22Rv1 (cell line): ENCODE data around the gene ZNF689.
"Not testable (repeated sequence)": the region's sequence is repeated elsewhere in the genome, so short reads cannot be mapped to it uniquely, and the experiment has no call there.

ENCODE experiments used
- H3K27ac ChIP-seq: fragments of 450-650 bp; 2 replicates; pipeline ENCODE4 v1.5.1; 2017
- ZFX ChIP-seq: fragments of 450-650 bp; IDR thresholded peaks from 2 replicates; pipeline ENCODE4 v1.6.1; 2017; ENCODE audit warnings: antibody characterized with exemption, borderline replicate concordance
- TF ChIP-seq, protein P1 (sequence below): fragments of 450-650 bp; IDR thresholded peaks from 2 replicates; pipeline ENCODE4 v1.5.1; 2017; ENCODE audit warnings: mild to moderate bottlenecking

Gene ZNF689

DNA sequence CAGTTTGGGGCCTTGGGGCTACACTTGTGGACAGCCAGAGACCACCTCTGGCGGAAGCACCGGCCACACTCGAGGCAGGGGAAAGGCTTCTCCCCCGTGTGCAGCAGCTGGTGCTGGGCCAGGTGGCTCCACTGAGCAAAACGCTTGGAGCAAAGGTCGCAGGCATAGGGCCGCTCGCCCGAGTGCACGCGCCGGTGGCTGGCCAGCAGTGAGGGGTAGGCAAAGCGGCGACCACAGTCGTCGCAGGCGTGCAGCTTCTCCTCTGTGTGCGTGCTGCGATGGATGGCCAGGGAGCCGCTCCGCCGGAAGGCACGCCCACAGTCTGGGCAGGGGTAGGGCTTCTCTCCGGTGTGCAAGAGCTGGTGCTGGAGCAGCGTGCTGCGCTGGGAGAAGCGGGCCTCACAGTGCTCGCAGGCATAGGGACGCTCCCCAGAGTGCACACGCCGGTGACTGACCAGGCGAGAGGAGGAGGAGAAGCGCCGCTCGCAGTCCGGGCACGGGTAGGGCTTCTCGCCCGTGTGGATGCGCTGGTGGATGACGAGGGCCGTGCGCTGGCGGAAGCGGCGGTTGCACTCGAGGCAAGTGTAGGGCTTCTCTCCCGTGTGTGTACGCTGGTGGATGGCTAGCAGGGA is 5.8 kb downstream of the ZNF689 start:
- TF ChIP-seq, protein P1, sequence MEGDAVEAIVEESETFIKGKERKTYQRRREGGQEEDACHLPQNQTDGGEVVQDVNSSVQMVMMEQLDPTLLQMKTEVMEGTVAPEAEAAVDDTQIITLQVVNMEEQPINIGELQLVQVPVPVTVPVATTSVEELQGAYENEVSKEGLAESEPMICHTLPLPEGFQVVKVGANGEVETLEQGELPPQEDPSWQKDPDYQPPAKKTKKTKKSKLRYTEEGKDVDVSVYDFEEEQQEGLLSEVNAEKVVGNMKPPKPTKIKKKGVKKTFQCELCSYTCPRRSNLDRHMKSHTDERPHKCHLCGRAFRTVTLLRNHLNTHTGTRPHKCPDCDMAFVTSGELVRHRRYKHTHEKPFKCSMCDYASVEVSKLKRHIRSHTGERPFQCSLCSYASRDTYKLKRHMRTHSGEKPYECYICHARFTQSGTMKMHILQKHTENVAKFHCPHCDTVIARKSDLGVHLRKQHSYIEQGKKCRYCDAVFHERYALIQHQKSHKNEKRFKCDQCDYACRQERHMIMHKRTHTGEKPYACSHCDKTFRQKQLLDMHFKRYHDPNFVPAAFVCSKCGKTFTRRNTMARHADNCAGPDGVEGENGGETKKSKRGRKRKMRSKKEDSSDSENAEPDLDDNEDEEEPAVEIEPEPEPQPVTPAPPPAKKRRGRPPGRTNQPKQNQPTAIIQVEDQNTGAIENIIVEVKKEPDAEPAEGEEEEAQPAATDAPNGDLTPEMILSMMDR = no peak
- no peak for TF ChIP-seq ZFX

DNA sequence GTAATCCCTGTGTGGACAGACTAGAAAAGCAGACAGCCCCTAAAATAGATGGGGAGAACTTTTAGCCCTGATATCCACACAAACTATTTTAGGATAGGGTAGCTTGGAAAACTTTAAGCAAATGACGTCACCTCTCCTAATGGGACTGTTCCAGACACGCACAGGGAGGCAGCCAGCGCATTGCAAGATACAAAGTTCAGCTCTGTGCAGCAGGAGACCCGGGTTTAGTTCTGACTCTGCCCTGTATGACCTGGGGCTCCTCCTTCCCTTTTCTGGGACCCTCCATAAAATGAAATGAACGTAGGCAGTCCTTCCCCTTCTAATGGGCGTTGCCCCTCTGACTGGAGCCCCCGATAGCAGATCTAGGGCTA is 6.3 kb downstream of the ZNF689 start:
- no peak overlapping the region for H3K27ac ChIP-seq
- TF ChIP-seq ZFX = no peak
- TF ChIP-seq, protein P1 = no peak

More for the DNA sequence above, 5.8 kb downstream of the ZNF689 start:
- H3K27ac ChIP-seq = no peak overlapping the region

DNA sequence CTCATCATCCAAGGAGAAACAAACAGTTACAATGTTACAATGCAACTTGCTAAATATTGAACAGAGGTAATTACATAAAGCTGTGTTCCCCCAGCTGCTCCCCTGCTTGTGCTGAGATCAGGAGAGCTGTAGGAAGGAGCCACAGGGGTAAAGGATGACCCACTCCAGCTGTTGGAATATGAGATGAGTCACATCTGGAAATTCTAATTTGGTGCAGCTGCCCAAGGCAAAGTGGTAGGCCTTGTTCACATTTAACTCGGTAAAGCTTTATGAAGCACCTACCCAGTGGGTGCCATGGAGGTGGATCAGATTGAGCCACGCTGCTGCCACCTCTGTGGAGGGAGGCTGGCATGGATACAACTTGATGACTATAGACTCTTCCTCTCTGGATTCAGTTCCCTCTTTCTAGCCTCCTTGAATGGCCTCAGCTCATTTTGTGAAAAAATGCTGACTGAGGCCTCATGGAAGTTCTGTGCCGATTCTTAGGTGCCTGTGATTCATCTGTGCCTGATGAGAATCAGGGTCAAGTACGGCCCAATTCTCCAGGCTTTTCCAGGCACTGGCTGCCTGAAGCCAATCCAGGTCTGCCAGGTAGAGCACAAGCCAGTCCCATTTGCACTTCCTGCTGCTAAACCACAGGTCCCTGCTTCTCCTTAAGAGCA is 7.4 kb downstream of the ZNF689 start:
- TF ChIP-seq ZFX = no peak

DNA sequence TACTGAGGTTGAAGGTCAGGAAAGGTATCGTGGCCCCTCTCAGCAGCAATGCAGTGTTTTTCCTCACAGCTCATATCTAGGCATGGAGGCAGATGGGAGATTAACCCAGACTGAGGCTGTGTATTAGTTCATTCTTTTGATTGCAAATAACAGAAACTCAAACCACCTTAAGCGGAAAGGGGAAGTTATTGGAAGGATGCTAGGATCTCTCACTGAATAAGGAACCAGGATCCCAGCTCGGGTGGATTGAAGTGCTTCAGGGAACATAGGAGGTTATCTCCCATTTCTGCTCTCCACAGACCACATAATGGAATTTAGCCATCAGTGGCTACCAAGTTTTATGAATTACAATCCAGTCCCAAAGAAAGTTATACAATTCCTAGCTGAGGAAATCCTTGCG is 8.2 kb downstream of the ZNF689 start:
- TF ChIP-seq, protein P1 = no peak
- no peak for TF ChIP-seq ZFX
- no peak overlapping the region for H3K27ac ChIP-seq

More for the DNA sequence above, 7.4 kb downstream of the ZNF689 start:
- H3K27ac ChIP-seq = no peak overlapping the region

DNA sequence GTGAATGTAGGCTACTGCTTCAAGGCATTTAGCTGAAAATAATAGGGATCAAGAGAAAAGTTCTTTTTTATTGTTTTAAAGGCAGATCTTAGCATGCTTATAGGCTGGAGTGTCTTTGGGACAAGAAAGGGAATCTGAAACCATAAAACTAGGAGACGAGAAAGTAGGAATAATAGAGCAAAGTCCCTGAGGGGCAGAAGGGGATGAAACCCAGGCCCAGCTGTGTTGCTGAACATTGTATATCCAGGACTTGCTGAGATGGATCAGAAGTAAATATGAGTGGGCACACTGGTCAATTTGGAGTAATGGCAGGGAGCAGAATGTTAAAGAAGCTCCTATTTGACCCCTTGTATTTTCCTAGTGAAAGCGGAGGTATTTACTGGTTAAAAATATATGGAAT is 9.3 kb downstream of the ZNF689 start:
- H3K27ac ChIP-seq = no peak overlapping the region
- TF ChIP-seq ZFX = no peak
- TF ChIP-seq, protein P1 = no peak

DNA sequence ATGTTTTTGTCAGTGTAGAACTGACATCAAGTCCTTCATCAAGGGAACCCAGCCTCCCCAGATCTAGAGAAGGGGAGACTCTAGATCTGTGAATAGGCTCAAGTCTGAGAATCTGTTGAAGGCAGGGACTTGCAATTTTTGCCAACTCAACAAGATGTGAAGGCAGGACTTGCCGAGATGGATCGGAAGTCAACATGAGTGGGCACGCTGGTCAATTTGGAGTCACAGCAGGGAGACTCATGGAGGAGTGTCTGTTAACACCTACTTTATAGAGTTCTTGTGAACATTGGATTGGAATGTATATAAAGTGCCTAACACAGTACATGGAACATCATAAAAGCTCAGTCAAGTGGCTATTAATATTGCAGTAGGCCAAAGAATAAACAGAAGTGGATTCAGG is 10.0 kb downstream of the ZNF689 start:
- H3K27ac ChIP-seq = no peak overlapping the region
- TF ChIP-seq, protein P1 = no peak
- no peak for TF ChIP-seq ZFX

DNA sequence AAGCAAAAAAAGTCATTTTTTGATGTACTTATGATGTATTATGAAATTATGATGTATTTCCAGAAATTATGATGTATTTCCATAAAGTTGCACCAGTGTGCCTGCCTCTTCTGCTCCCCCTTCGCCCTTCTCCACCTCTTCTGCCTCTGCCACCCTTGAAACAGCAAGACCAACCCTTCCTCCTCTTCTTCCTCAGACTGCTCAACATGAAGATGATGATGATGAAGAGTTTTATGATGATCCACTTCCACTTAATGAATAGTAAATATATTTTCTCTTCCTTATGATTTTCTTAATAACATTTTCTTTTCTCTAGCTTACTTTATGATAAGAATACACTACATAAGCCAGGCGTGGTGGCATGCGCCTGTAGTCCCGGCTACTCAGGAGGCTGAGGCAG is 17.3 kb downstream of the ZNF689 start:
- no peak overlapping the region for H3K27ac ChIP-seq
- TF ChIP-seq, protein P1 = no peak
- TF ChIP-seq ZFX = no peak

DNA sequence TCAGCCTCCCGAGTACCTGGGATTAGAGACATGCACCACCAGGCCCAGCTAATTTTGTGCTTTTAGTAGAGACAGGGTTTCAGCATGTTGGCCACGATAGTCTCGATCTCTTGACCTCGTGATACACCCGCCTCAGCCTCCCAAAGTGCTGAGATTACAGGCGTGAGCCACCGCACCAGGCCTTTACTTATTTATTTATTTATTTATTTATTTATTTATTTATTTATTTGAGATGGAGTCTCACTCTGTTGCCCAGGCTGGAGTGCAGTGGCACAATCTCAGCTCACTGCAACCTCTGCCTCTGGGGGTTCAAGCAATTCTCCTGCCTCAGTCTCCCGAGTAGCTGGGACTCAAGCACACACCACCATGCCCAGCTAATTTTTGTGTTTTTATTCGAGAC is 19.3 kb downstream of the ZNF689 start:
- H3K27ac ChIP-seq = not testable (repeated sequence)

DNA sequence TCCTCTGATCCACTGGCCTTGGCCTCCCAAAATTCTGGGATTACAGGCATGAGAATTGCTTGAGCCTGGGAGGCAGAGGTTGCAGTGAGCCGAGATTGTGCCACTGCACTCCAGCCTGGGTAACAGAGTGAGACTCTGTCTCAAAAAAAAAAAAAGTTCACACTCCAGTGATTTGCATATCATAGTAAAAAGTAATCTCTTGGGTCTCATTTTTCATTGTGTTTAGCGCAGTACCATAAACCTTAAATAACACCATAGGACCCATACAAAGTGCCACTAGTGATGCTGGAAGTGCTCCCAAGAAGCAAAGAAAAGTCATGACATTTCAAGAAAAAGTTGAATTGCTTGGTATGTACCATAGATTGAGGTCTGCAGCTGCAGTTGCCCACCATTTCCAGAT is 20.6 kb downstream of the ZNF689 start:
- not testable (repeated sequence) for H3K27ac ChIP-seq
